CD4-positive, CD25-positive, alpha-beta regulatory T cell (primary cell): ENCODE results near the gene FBN3. TPM values are rescaled to one million over a fixed set of nuclear protein-coding genes. Genes with fewer than 3 reads are reported as not detected.
A peak's percentile ranks its signal among the peaks of the same experiment; 100 is the strongest.

Experiments used
- ATAC-seq, 2 donors: fragments of 150-1000 bp; cut with Tn5 transposase; one replicate each; pipeline ENCODE4 v1.10.0; 2021; ENCODE audit warnings: low read depth in 2 of 2, moderate number of reproducible peaks in 2 of 2, moderate library complexity in 1 of 2
- DNase-seq, 3 donors: peaks; one replicate each; pipeline versions ENCODE4 v3.0.0 to v3.0.0-alpha.2; 2012 to 2022; ENCODE audit warnings: mixed read lengths in 1 of 3
- H3K27ac ChIP-seq: one replicate; pipeline ENCODE4 v1.7.0; 2013; ENCODE audit warnings: mild to moderate bottlenecking, low read length; ENCODE audit not compliant: insufficient read depth, poor library complexity, severe bottlenecking
- H3K27me3 ChIP-seq: one replicate; pipeline ENCODE4 v1.7.0; 2013; ENCODE audit warnings: low read length; ENCODE audit not compliant: control insufficient read depth, insufficient read depth
- H3K36me3 ChIP-seq: one replicate; pipeline ENCODE4 v1.7.0; 2013; ENCODE audit warnings: mild to moderate bottlenecking, low read length, moderate library complexity; ENCODE audit not compliant: control insufficient read depth, insufficient read depth
- H3K4me1 ChIP-seq: 2 replicates; pipeline ENCODE4 v1.7.0; 2013; ENCODE audit warnings: mild to moderate bottlenecking, low read length; ENCODE audit not compliant: insufficient read depth, control insufficient read depth, poor library complexity, severe bottlenecking
- H3K4me3 ChIP-seq: one replicate; pipeline ENCODE4 v1.7.0; 2013; ENCODE audit warnings: low read depth, mild to moderate bottlenecking, low read length, moderate library complexity
- H3K9me3 ChIP-seq, 2 experiments: 1 replicate in 1 of 2; 2 replicates in 1 of 2; pipeline ENCODE4 v1.7.0; 2013; ENCODE audit warnings: low read length in 2 of 2, mild to moderate bottlenecking in 1 of 2, moderate library complexity in 1 of 2; ENCODE audit not compliant: control insufficient read depth in 2 of 2
- H3K27ac Mint-ChIP-seq, 3 donors: one replicate each; pipeline ENCODE4 v1.8.0; 2020 to 2022; ENCODE audit warnings: mild to moderate bottlenecking in 3 of 3, mixed read lengths in 3 of 3, moderate library complexity in 2 of 3
- H3K27me3 Mint-ChIP-seq: one replicate; pipeline ENCODE4 v1.8.0; 2022; ENCODE audit warnings: mild to moderate bottlenecking, mixed read lengths
- H3K36me3 Mint-ChIP-seq: one replicate; pipeline ENCODE4 v1.8.0; 2020; ENCODE audit warnings: mixed read lengths
- H3K4me1 Mint-ChIP-seq, 4 donors: one replicate each; pipeline ENCODE4 v1.8.0; 2020 to 2022; ENCODE audit warnings: mixed read lengths in 4 of 4, mild to moderate bottlenecking in 1 of 4
- H3K4me3 Mint-ChIP-seq, 4 donors: one replicate each; pipeline ENCODE4 v1.8.0; 2020 to 2022; ENCODE audit warnings: mild to moderate bottlenecking in 4 of 4, mixed read lengths in 4 of 4, moderate library complexity in 3 of 4
- H3K9me3 Mint-ChIP-seq, 7 donors: one replicate each; pipeline ENCODE4 v1.8.0; 2020 to 2022; ENCODE audit warnings: mixed read lengths in 7 of 7, mild to moderate bottlenecking in 3 of 7, moderate library complexity in 2 of 7
- polyA plus RNA-seq, 4 donors: library from polyadenylated mRNA; unstranded; fragments of 300-500 nt; fragmentation: Illumina TruSeq; gene quantifications; one replicate each; pipeline ENCODE4 v1.2.3, GENCODE V29; 2021
- total RNA-seq: library from RNA; stranded (reverse); gene quantifications from one replicate; pipeline ENCODE4 v1.2.3, GENCODE V29; 2022

The FBN3 gene
- total and polyA plus RNA-seq, 5 donors from 2014 or later = 0.07 TPM; not detected in 4

- Histone ChIP-seq H3K27ac (no peak overlapping the region), H3K9me3 (peaks cover 12 to 20% of the 10 kb centered on the region in 2 experiments), H3K4me3 (no peak overlapping the region), H3K27me3 (no peaks in the 10 kb centered on the region), H3K36me3 (no peaks in the 10 kb centered on the region), H3K4me1 (no peaks in the 10 kb centered on the region)
- ATAC-seq (no peak), DNase-seq (peak in 1 of 3 donors; percentile 19)
- no peak overlapping the region for H3K4me3 Mint-ChIP-seq
- no peaks in the 10 kb centered on the region for H3K4me1 Mint-ChIP-seq
- H3K27me3 Mint-ChIP-seq = no peaks in the 10 kb centered on the region
- H3K27ac Mint-ChIP-seq = no peak overlapping the region
- H3K9me3 Mint-ChIP-seq = peaks cover 0 to 25% (median 9%) of the 10 kb centered on the region in 7 donors
- H3K36me3 Mint-ChIP-seq = no peaks in the 10 kb centered on the region
Observed at GRCh38 chr19:8069096-8069973, 80.1 kb downstream of the FBN3 start.

- Mint-ChIP-seq H3K27me3 (no peaks in the 10 kb centered on the region), H3K27ac (no peak overlapping the region), H3K4me3 (no peak overlapping the region), H3K9me3 (peaks cover 0 to 21% (median 8%) of the 10 kb centered on the region in 7 donors), H3K4me1 (peaks cover 0 to 5% (median 0%) of the 10 kb centered on the region in 4 donors), H3K36me3 (no peaks in the 10 kb centered on the region)
- DNase-seq (no peak), ATAC-seq (no peak)
- Histone ChIP-seq H3K9me3 (peaks cover 12 to 20% of the 10 kb centered on the region in 2 experiments), H3K36me3 (no peaks in the 10 kb centered on the region), H3K27ac (no peak overlapping the region), H3K4me1 (no peaks in the 10 kb centered on the region), H3K4me3 (no peak overlapping the region), H3K27me3 (no peaks in the 10 kb centered on the region)
Observed at GRCh38 chr19:8065875-8066261, 83.5 kb downstream of the FBN3 start.

DNA sequence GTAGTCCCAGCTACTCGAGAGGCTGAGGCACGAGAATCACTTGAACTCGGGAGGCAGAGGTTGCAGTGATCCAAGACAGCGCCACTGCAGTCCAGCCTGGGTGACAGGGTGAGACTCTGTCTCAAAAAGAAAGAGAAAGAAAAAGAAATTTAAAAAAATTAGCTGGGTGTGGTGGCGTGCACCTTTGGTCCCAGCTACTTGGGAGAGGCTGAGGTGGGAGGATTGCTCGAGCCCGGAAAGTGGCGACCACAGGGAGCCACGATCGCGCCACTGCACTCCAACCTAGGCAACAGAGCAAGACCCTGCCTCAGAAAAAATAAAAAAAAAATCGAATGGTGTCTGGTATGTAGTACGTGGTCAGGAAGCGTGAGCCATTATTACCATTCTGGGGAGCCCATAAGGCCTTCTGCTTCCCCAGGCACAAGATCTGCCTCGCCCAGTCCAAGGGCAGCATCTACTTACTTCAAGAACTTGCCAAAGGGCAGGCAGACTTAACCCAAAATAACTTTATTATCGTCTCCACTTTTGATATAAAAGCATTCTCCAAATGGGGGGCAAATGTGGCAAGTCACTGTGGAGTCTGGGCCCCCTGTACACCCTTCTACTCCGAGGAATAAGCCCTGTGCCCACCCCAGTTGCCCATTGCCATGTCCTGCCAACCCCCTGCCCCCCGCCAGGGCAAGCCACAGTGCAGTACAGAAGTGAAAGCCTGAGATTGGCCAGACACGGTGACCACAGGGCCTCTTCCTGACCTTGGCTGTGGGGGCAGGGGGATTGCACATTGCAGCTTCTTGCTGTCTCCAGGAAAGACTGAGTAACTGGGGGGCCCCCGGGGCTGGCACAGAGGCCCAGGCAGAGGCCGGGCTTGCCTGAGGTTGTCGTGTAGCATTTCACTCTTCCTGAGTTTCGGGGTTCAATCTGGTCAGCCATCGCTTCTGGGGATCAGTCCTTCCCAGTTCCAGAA, 84.2 kb downstream of the FBN3 start:
- H3K36me3 ChIP-seq = no peaks in the 10 kb centered on the region
- Mint-ChIP-seq H3K27me3 (no peaks in the 10 kb centered on the region), H3K27ac (no peak overlapping the region), H3K4me1 (peaks cover 0 to 5% (median 0%) of the 10 kb centered on the region in 4 donors), H3K36me3 (no peaks in the 10 kb centered on the region), H3K9me3 (peaks cover 0 to 16% (median 6%) of the 10 kb centered on the region in 7 donors), H3K4me3 (no peak overlapping the region)
- H3K27ac ChIP-seq = no peak overlapping the region
- no peak overlapping the region for H3K4me3 ChIP-seq
- DNase-seq = no peak
- no peaks in the 10 kb centered on the region for H3K4me1 ChIP-seq
- ATAC-seq = no peak
- peaks cover 9 to 16% of the 10 kb centered on the region in 2 experiments for H3K9me3 ChIP-seq
- H3K27me3 ChIP-seq = no peaks in the 10 kb centered on the region

DNA sequence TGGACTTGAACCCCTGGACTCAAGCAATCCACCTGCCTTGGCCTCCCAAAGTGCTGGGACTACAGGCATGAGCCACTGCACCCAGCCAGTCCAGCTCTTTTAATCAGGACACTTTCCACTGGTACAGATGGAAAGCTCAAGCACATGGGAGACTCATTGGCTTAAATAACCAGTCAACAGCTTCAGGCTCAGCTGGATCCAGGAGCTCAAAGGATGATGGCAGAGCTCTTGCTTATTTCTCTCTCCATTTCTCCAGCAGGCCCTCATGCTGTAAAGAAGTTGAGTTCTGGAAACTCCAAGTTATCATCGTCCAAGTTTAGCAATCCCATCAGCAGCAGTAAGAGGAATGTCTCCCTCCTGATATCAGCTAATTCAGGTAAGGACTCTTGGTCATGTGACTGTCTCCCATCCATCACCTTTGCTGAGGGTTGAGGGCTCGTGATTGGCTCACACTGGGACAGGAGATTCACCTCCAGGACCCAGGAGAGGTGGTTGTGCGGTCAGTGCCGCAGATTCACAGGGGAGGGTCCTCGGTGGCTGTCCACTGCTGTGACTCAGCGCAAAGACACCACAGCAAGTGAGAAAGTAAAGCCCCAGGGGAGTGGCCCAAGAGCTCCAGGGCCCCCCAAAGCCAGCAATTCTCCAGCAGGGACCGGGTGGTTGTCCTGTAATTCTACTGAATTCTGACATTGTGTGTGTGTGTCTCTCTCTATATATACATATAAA, 91.7 kb downstream of the FBN3 start:
- H3K9me3 Mint-ChIP-seq = peaks cover 0 to 3% (median 0%) of the 10 kb centered on the region in 7 donors
- Histone ChIP-seq H3K9me3 (no peaks in the 10 kb centered on the region), H3K36me3 (no peaks in the 10 kb centered on the region), H3K4me1 (no peaks in the 10 kb centered on the region), H3K27ac (no peak overlapping the region), H3K27me3 (no peaks in the 10 kb centered on the region), H3K4me3 (no peak overlapping the region)
- DNase-seq (no peak), ATAC-seq (no peak)
- no peaks in the 10 kb centered on the region for H3K27me3 Mint-ChIP-seq
- H3K4me1 Mint-ChIP-seq = peaks cover 0 to 5% (median 0%) of the 10 kb centered on the region in 4 donors
- no peak overlapping the region for H3K27ac Mint-ChIP-seq
- no peaks in the 10 kb centered on the region for H3K36me3 Mint-ChIP-seq
- no peak overlapping the region for H3K4me3 Mint-ChIP-seq

GRCh38 chr19:8056533-8056932, 92.9 kb downstream of the FBN3 start:
- no peaks in the 10 kb centered on the region for H3K27me3 Mint-ChIP-seq
- H3K27ac Mint-ChIP-seq = no peak overlapping the region

DNA sequence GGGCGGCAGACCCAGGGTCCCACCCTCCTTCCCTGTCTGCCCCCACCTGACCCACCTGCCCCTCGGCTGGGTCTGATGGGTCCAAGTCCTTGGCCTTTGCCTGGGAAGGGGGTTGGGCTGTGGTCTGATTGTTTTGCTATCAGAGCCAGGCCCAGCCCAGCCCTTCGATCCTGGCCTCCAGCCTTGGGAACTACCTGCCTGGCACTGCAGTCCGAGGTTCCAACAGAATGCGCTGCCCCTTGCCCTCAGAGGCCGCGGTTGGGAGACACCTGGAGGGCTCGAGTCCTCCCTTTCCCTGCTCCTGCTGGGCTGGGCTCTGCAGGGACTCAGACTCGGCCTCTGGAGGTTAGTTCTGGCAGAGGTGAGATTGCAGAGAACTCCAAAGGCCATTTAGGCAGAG, 95.2 kb downstream of the FBN3 start:
- H3K36me3 Mint-ChIP-seq = no peaks in the 10 kb centered on the region
- ATAC-seq (no peak), DNase-seq (no peak)
- peaks cover 13% of the 10 kb centered on the region for H3K4me1 ChIP-seq
- no peak overlapping the region for H3K4me3 Mint-ChIP-seq
- no peaks in the 10 kb centered on the region for H3K9me3 ChIP-seq
- no peak overlapping the region for H3K4me3 ChIP-seq
- H3K27ac ChIP-seq = no peak overlapping the region
- H3K27me3 ChIP-seq = no peaks in the 10 kb centered on the region
- no peaks in the 10 kb centered on the region for H3K9me3 Mint-ChIP-seq
- H3K36me3 ChIP-seq = no peaks in the 10 kb centered on the region
- H3K4me1 Mint-ChIP-seq = peaks cover 0 to 15% (median 6%) of the 10 kb centered on the region in 4 donors
- no peaks in the 10 kb centered on the region for H3K27me3 Mint-ChIP-seq
- H3K27ac Mint-ChIP-seq = peak overlapping the region in 2 of 3 donors; percentile 68 to 74

More at GRCh38 chr19:8056533-8056932, 92.9 kb downstream of the FBN3 start:
- Mint-ChIP-seq H3K9me3 (peaks cover 0 to 3% (median 0%) of the 10 kb centered on the region in 7 donors), H3K4me3 (no peak overlapping the region), H3K36me3 (no peaks in the 10 kb centered on the region), H3K4me1 (peaks cover 0 to 8% (median 5%) of the 10 kb centered on the region in 4 donors)
- DNase-seq (no peak), ATAC-seq (no peak)
- no peaks in the 10 kb centered on the region for H3K27me3 ChIP-seq
- no peaks in the 10 kb centered on the region for H3K36me3 ChIP-seq
- H3K27ac ChIP-seq = no peak overlapping the region
- peaks cover 3% of the 10 kb centered on the region for H3K4me1 ChIP-seq
- H3K9me3 ChIP-seq = no peaks in the 10 kb centered on the region
- H3K4me3 ChIP-seq = no peak overlapping the region

DNA sequence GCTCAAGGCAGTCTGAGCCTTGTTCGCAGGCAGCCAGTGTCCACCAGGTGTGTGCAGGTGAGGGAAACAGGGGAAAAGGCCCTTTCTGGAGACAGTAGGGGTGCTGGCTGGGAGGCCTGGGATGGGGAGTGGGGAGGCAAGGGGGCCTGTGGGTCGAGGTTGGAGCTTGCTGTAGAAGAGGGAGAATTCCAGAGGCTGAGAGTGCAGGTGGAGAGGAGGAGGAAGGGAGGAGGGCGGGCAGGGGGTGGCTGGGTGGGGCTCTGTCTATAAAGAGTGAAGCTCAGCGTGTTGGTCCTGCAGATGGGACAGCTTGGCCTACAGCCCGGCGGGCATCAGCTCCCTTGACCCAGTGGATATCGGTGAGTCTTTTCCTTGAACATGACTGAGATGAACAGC, 96.9 kb downstream of the FBN3 start, which contains the start of gene CCL25:
Gene CCL25 (plus strand): TSS at position 297 of the 396 bp plus-strand sequence. CDS start 290 bp downstream, outside the sequence.
- ATAC-seq = no peak
- peak within 1 kb of the TSS in 2 of 4 donors; percentile 41 for H3K4me3 Mint-ChIP-seq
- Histone ChIP-seq H3K27me3 (no peaks in the 10 kb centered on the region), H3K27ac (no peak within 1 kb of the TSS), H3K36me3 (no peaks in the 10 kb centered on the region), H3K9me3 (no peaks in the 10 kb centered on the region), H3K4me3 (no peak within 1 kb of the TSS), H3K4me1 (peaks cover 13% of the 10 kb centered on the region)
- H3K27ac Mint-ChIP-seq = peak within 1 kb of the TSS; percentile 1 to 28 (median 26)
- peaks cover 0 to 15% (median 6%) of the 10 kb centered on the region in 4 donors for H3K4me1 Mint-ChIP-seq
- DNase-seq = no peak
- peaks cover 8% of the 10 kb centered on the region for H3K27me3 Mint-ChIP-seq
- no peaks in the 10 kb centered on the region for H3K9me3 Mint-ChIP-seq
- no peaks in the 10 kb centered on the region for H3K36me3 Mint-ChIP-seq
